Measurements from ENCODE around the gene BRD1. TPM values are rescaled to one million over a fixed set of nuclear protein-coding genes. Genes with fewer than 3 reads are reported as not detected.

Gene BRD1
- total RNA-seq, 4 donors from 2014 or later = 44.6 to 74.9 (median 60.4) TPM

DNA sequence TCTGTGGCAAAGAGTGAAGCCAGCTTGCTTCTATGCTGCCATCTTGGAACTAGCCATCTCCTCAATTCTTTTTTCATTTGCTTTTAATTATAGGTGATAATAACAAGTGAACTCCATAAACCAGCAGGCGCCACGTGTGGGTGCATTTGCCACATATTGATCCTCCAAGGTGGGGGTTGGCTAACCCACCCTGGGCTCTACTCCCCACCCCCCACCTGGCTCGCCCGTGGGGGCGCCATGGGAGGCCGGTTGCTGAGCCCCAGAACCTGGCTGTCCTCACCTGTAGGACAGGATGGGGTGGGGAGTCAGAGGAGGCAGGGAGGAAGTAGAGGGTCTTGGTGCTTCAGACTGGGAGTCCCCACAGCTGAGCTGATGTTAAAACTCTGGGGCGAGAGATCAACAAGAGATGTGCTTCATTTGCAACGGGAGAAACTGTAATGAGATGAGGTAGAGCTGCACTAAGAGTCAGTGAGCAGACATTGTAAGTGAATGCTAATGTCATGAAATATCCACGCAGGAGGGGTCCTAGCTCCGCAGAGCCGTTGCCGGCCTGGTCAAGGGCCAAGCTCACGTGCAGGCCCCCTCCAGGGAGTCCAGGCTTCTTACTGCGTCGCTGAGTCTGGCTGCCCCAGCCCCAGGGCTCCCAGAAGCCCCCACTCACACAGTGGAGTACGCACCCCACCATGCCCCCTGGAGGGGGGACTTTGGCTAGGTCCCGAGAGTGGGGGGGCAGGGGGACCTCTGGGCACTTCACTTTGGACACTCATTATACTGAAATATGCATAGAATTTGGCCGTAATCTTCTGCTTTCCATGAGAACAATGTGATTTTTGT is 59.4 kb downstream of the BRD1 start:
- no peaks in the 10 kb centered on the region for H3K27me3 ChIP-seq
- TF ChIP-seq, protein P1, sequence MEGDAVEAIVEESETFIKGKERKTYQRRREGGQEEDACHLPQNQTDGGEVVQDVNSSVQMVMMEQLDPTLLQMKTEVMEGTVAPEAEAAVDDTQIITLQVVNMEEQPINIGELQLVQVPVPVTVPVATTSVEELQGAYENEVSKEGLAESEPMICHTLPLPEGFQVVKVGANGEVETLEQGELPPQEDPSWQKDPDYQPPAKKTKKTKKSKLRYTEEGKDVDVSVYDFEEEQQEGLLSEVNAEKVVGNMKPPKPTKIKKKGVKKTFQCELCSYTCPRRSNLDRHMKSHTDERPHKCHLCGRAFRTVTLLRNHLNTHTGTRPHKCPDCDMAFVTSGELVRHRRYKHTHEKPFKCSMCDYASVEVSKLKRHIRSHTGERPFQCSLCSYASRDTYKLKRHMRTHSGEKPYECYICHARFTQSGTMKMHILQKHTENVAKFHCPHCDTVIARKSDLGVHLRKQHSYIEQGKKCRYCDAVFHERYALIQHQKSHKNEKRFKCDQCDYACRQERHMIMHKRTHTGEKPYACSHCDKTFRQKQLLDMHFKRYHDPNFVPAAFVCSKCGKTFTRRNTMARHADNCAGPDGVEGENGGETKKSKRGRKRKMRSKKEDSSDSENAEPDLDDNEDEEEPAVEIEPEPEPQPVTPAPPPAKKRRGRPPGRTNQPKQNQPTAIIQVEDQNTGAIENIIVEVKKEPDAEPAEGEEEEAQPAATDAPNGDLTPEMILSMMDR (IDR thresholded peaks at IDR 0.05) = no peak
- TF ChIP-seq POLR2A (IDR thresholded peaks at IDR 0.05) = no peak
- no peak for TF ChIP-seq EP300 (IDR thresholded peaks at IDR 0.05)
- H3K4me1 ChIP-seq = peaks cover 0 to 17% (median 9%) of the 10 kb centered on the region in 4 donors
- no peak for DNase-seq (ENCODE audit: low spot score in 2 of 2)
- 43 to 44% methylated on average over 18 of the region's 18 CpGs for WGBS, 2 donors
- H3K36me3 ChIP-seq = peaks cover 0 to 21% (median 0%) of the 10 kb centered on the region in 3 donors
- peak overlapping the region in 1 of 4 donors; percentile 25 for H3K27ac ChIP-seq
- H3K4me3 ChIP-seq = no peak overlapping the region
- H3K9me3 ChIP-seq = peaks cover 0 to 38% (median 10%) of the 10 kb centered on the region in 4 donors

DNA sequence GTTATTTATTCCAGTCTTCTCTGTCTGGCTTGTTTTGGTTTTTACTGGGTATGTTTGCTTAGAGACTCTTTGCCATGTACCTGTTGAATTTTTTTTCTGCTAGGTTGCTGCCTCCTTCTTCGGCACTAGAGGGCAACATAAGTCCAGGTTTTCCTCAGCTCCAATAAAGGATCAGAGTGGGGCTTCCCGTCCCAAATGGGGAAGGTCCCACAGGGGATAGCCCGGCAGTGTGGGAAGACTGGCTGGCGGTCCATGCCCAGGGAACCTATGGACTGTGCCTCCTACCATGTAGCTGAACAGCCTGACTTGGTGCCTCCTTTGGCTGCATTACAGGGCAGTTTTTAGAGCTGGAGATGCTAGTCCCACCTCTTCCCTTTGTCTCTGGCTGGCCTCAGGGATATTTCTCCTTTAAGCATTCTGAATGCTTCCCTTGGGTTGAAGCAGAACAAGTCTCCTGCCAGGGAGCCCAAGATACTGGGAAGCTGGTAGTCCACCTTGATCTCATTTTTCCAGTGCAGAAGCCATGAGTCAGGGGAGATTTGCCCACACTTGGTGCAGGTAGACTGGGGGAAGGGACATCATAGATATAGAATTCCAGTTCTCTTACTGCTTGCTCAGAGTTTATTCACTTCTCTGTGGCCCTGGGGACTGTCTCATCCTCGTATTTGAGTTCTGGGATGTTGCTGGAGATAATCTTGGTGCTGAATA is 60.2 kb downstream of the BRD1 start:
- TF ChIP-seq, protein P1 (IDR thresholded peaks at IDR 0.05) = peak; percentile 27 to 50 (median 34)
- no peak for TF ChIP-seq POLR2A (IDR thresholded peaks at IDR 0.05)
- 26 to 35% methylated on average over 5 of the region's 5 CpGs for WGBS, 2 donors
- peaks cover 0 to 17% (median 9%) of the 10 kb centered on the region in 4 donors for H3K4me1 ChIP-seq
- DNase-seq (ENCODE audit: low spot score in 2 of 2) = no peak
- H3K27me3 ChIP-seq = no peaks in the 10 kb centered on the region
- H3K4me3 ChIP-seq = no peak overlapping the region
- peaks cover 0 to 38% (median 10%) of the 10 kb centered on the region in 4 donors for H3K9me3 ChIP-seq
- peaks cover 0 to 13% (median 0%) of the 10 kb centered on the region in 3 donors for H3K36me3 ChIP-seq
- H3K27ac ChIP-seq = no peak overlapping the region

DNA sequence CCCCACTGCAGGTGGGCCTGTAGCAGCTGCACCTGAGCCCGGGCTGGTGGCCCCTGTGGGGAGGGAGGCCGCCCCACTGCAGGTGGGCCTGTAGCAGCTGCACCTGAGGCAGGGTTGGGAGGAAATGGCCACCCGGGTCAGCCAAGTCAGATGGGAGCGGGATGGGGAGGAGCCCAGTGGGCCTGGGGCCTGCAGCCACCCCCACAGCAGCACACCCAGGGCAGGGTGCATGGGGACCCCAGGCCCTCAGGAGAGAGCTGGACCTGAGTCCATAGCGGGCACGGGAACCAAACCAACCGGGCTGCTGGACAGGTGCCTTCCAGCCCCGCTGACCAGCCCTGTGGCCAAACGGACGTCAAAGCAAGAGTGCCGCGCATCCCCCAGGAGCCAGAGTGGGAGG is 61.7 kb downstream of the BRD1 start:
- no peak for DNase-seq (ENCODE audit: low spot score in 2 of 2)

DNA sequence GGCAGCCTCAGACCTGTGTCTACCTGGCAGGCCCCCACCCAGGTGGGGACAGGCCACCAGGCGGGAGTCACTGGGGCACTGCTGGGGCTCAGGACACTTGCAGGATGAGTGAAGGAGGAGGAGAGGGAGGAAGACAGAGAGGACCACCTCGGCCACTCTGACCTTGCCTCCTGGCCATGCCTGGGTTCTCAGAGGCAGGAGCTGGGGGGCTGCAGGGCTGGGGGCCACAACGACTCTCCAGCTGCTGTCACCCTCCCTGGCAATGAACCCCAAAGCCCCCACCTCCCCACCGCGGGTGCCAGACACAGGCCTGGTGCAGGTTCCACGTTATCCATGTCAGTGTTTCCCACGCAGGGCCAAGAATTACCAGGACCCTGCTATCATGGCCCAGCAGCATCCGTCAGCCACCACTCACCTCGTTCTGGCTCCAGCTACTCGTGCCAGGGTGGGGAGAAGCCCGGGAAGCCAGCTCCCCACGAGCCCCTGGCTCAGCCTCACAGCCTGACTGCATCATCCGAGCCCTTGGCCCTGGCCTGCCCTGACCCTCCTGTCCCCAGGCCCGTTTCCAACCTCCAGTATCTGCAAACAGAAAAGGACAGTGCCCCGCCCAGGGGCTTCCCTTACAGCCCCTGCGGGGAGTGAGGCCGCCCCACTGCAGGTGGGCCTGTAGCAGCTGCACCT is 62.4 kb downstream of the BRD1 start:
- 92 to 93% methylated on average over 12 to 17 of the region's 17 CpGs for WGBS, 2 donors
- DNase-seq (ENCODE audit: low spot score in 2 of 2) = peak in 1 of 2 donors; percentile 1
- Histone ChIP-seq H3K27ac (no peak overlapping the region), H3K9me3 (peaks cover 0 to 38% (median 10%) of the 10 kb centered on the region in 4 donors), H3K4me3 (no peak overlapping the region), H3K4me1 (peaks cover 0 to 17% (median 9%) of the 10 kb centered on the region in 4 donors), H3K27me3 (no peaks in the 10 kb centered on the region), H3K36me3 (no peaks in the 10 kb centered on the region)
- TF ChIP-seq, protein P1 (IDR thresholded peaks at IDR 0.05) = no peak
- TF ChIP-seq EP300 (IDR thresholded peaks at IDR 0.05) = no peak

More for the DNA sequence above, 61.7 kb downstream of the BRD1 start:
- peaks cover 0 to 38% (median 10%) of the 10 kb centered on the region in 4 donors for H3K9me3 ChIP-seq
- TF ChIP-seq EP300 (IDR thresholded peaks at IDR 0.05) (no peak), POLR2A (IDR thresholded peaks at IDR 0.05) (no peak)
- TF ChIP-seq, protein P1 (IDR thresholded peaks at IDR 0.05) = no peak
- H3K27me3 ChIP-seq = no peaks in the 10 kb centered on the region
- H3K36me3 ChIP-seq = no peaks in the 10 kb centered on the region
- peaks cover 0 to 17% (median 9%) of the 10 kb centered on the region in 4 donors for H3K4me1 ChIP-seq
- no peak overlapping the region for H3K27ac ChIP-seq
- no peak overlapping the region for H3K4me3 ChIP-seq
- whole genome bisulfite sequencing, 2 donors = 92 to 96% methylated on average over 8 to 12 of the region's 12 CpGs
